Ovary (tissue), 3 donors: ENCODE data around the gene NLRP10.

ENCODE experiments used
- CTCF ChIP-seq, 3 donors: fragments of 450-650 bp in 2 of 3; fragments of 200-600 bp in 1 of 3; IDR thresholded peaks; one replicate each; pipeline versions ENCODE4 v1.5.1 to v1.8.0; 2016 to 2022; ENCODE audit warnings: antibody characterized with exemption in 3 of 3, mild to moderate bottlenecking in 1 of 3
- EP300 ChIP-seq: sonication (generic); formaldehyde crosslinking; IDR thresholded peaks from one replicate; pipeline ENCODE4 v1.6.1; 2017; ENCODE audit warnings: antibody characterized with exemption
- POLR2A ChIP-seq: fragments of 450-650 bp; IDR thresholded peaks from one replicate; pipeline ENCODE4 v1.6.1; 2017; ENCODE audit warnings: antibody characterized with exemption, mild to moderate bottlenecking, moderate library complexity
- donor health status: DM: no; HTN: no; CAD: no.

GRCh38 chr11:7994581-7995278 lies 29.5 kb upstream of the NLRP10 start:
- TF ChIP-seq CTCF (IDR thresholded peaks at IDR 0.05) (no peak), EP300 (no peak), POLR2A (no peak)
